GM12878 (cell line): ENCODE measurements around the gene PHLDB3. TPM values are rescaled to one million over a fixed set of nuclear protein-coding genes. Genes with fewer than 3 reads are reported as not detected.

Experiments used
- ATAC-seq: fragments of 200-7000 bp; cut with Tn5 transposase; 3 replicates; pipeline ENCODE4 v1.9.1; 2020; ENCODE audit warnings: mild to moderate bottlenecking, moderate library complexity
- BruUV-seq: library from RNA; stranded (reverse); fragments of 400-500 nt; replicated peaks from 2 replicates; lab custom pipeline; 2021; lab: Mats Ljungman, UMichigan
- CTCF ChIA-PET: fragments of 300-600 bp; sonication (Branson Sonifier 250); formaldehyde crosslinking; extraction: SDS; loops from one replicate; lab custom pipeline; 2021; ENCODE audit warnings: inconsistent platforms; lab: Yijun Ruan, JAX
- POLR2A ChIA-PET: fragments of 350-600 bp; formaldehyde crosslinking; extraction: SDS; loops from one replicate; lab custom pipeline; 2021; ENCODE audit warnings: inconsistent platforms; lab: Charles Lee
- RAD21 ChIA-PET: fragments of 300-600 bp; sonication (Branson Sonifier 250); formaldehyde crosslinking; loops from one replicate; lab custom pipeline; 2023; ENCODE audit warnings: antibody characterized with exemption; ENCODE audit not compliant: unreplicated experiment; lab: Charles Lee
- SMC1A ChIA-PET: fragments of 300-600 bp; sonication (Branson Sonifier 250); formaldehyde crosslinking; loops from one replicate; lab custom pipeline; 2023; ENCODE audit not compliant: unreplicated experiment, uncharacterized antibody; lab: Charles Lee
- DNase-seq: peaks from one replicate; pipeline ENCODE4 v3.0.0-alpha.2; 2011; ENCODE audit warnings: low read depth, low spot score
- FAIRE-seq: peaks from 3 replicates; lab custom pipeline; 2011; peaks lifted over from hg19 to GRCh38; lab: Jason Lieb, UNC
- H2AFZ ChIP-seq: 2 replicates; pipeline ENCODE4 v1.6.0; 2011; ENCODE audit warnings: low read depth, low read length, control low read depth; ENCODE audit not compliant: control insufficient read depth
- H3K27ac ChIP-seq: 2 replicates; pipeline ENCODE4 v1.5.1; 2011; ENCODE audit warnings: control low read depth; ENCODE audit not compliant: control insufficient read depth, insufficient read depth
- H3K27me3 ChIP-seq, 2 experiments: replicated peaks in 1 of 2; 2 replicates each; pipeline versions ENCODE4 v1.6.0 to v1.6.1; 2011; ENCODE audit warnings: low read length in 1 of 2; ENCODE audit not compliant: control insufficient read depth in 2 of 2, insufficient read depth in 2 of 2
- H3K36me3 ChIP-seq, 2 experiments: 2 replicates each; pipeline ENCODE4 v1.5.1; 2011; ENCODE audit warnings: low read length in 1 of 2; ENCODE audit not compliant: control insufficient read depth in 2 of 2, insufficient read depth in 2 of 2
- H3K4me1 ChIP-seq: 2 replicates; pipeline ENCODE4 v1.6.1; 2011; ENCODE audit warnings: mild to moderate bottlenecking, low read length, moderate library complexity, mixed read lengths; ENCODE audit not compliant: control insufficient read depth, insufficient read depth
- H3K4me2 ChIP-seq: 2 replicates; pipeline ENCODE4 v1.6.0; 2011; ENCODE audit warnings: control low read depth; ENCODE audit not compliant: control insufficient read depth, insufficient read depth
- H3K4me3 ChIP-seq: fragments of 200-600 bp; sonication (generic); 2 replicates; pipeline ENCODE4 v1.5.1; 2016
- H3K79me2 ChIP-seq: 2 replicates; pipeline ENCODE4 v1.6.0; 2011; ENCODE audit warnings: low read length; ENCODE audit not compliant: control insufficient read depth, insufficient read depth
- H3K9ac ChIP-seq: 2 replicates; pipeline ENCODE4 v1.8.0; 2011; ENCODE audit warnings: low read length, control low read depth, mixed read lengths; ENCODE audit not compliant: control insufficient read depth, insufficient read depth
- H3K9me3 ChIP-seq: replicated peaks from 3 replicates; pipeline ENCODE4 v1.5.1; 2011; ENCODE audit warnings: mild to moderate bottlenecking, low read length; ENCODE audit not compliant: control insufficient read depth, insufficient read depth
- H4K20me1 ChIP-seq: 2 replicates; pipeline ENCODE4 v1.6.0; 2011; ENCODE audit not compliant: control insufficient read depth, insufficient read depth
- BHLHE40 ChIP-seq, 2 experiments: fragments of 450-650 bp in 1 of 2; IDR thresholded peaks; 2 replicates each; pipeline ENCODE4 v1.6.1; 2011 to 2017; ENCODE audit warnings: low read depth in 2 of 2, borderline replicate concordance in 1 of 2, improper control_type of control experiment in 1 of 2, low read length in 1 of 2, mild to moderate bottlenecking in 1 of 2
- CBX5 ChIP-seq: sonication (generic); IDR thresholded peaks from 2 replicates; pipeline ENCODE4 v1.6.1; 2016; ENCODE audit warnings: low read depth, moderate library complexity, mild to moderate bottlenecking, inconsistent platforms
- HDAC6 ChIP-seq: fragments of 200-600 bp; sonication (generic); IDR thresholded peaks from one replicate; pipeline ENCODE4 v1.8.0; 2017; ENCODE audit warnings: antibody characterized with exemption; ENCODE audit not compliant: unreplicated experiment
- KLF5 ChIP-seq: fragments of 450-650 bp; IDR thresholded peaks from 2 replicates; pipeline ENCODE4 v1.6.1; 2014; ENCODE audit warnings: mild to moderate bottlenecking; ENCODE audit not compliant: partially characterized antibody
- MEF2B ChIP-seq: fragments of 450-650 bp; IDR thresholded peaks from 2 replicates; pipeline ENCODE4 v1.6.1; 2018; ENCODE audit warnings: mild to moderate bottlenecking, moderate library complexity; ENCODE audit not compliant: partially characterized antibody, poor library complexity, severe bottlenecking
- PKNOX1 ChIP-seq: fragments of 450-650 bp; IDR thresholded peaks from 2 replicates; pipeline ENCODE4 v1.6.1; 2016; ENCODE audit warnings: mild to moderate bottlenecking
- ZBED1 ChIP-seq: IDR thresholded peaks from 2 replicates; pipeline ENCODE4 v1.6.1; 2016; ENCODE audit warnings: borderline replicate concordance
- ZSCAN29 ChIP-seq: fragments of 450-650 bp; IDR thresholded peaks from 2 replicates; pipeline ENCODE4 v1.6.1; 2017; ENCODE audit warnings: mild to moderate bottlenecking, moderate library complexity
- ZZZ3 ChIP-seq: IDR thresholded peaks from 2 replicates; pipeline ENCODE4 v1.6.1; 2011; ENCODE audit warnings: low read depth; ENCODE audit not compliant: control insufficient read depth, insufficient read length
- WGBS: methylation state at CpG from one replicate; pipeline ENCODE4 v1.1.6; 2016; ENCODE audit warnings: low lambda C conversion rate; ENCODE audit not compliant: insufficient replicate concordance, insufficient coverage; ENCODE audit errors: missing lambda C conversion rate; 5-methylcytosine and 5-hydroxymethylcytosine counted together
- in situ Hi-C: fragments of 300-500 bp; cut with MboI; formaldehyde crosslinking; loops from 9 replicates; pipeline ENCODE4 v1.14.3; 2018; ENCODE audit warnings: mixed read lengths
- intact Hi-C: fragments of 100-400 bp; cut with micrococcal nuclease; formaldehyde crosslinking; loops from one replicate; pipeline ENCODE4 v1.14.2; 2022; ENCODE audit not compliant: unreplicated experiment
- polyA plus RNA-seq, 11 experiments: library from polyadenylated mRNA; depleted of rRNA in 4 of 11; unstranded in 6 of 11; stranded (reverse) in 5 of 11; fragments of >200 nt; fragmentation: Nextera tagmentation in 4 of 11; fragmentation: Illumina TruSeq in 1 of 11; extraction: Ambion mirVana in 4 of 11; extraction: Trizol in 1 of 11; gene quantifications; 1 replicate in 1 of 11; 2 replicates in 10 of 11; pipeline versions ENCODE4 v1.2.1 to v1.2.3, GENCODE V29; 2011 to 2016; ENCODE audit warnings: inconsistent platforms in 2 of 11, missing spikeins in 2 of 11, low read depth in 1 of 11
- total RNA-seq, 4 experiments: library from RNA; depleted of rRNA in 3 of 4; stranded (reverse); fragments of >200 nt in 3 of 4; fragmentation: Illumina TruSeq in 1 of 4; extraction: Trizol in 1 of 4; gene quantifications; 2 replicates each; pipeline versions ENCODE4 v1.2.1 to v1.2.3, GENCODE V29; 2013 to 2021
- TF ChIP-seq, protein P1 (sequence below): IDR thresholded peaks from 2 replicates; pipeline ENCODE4 v1.6.1; 2012; ENCODE audit warnings: mild to moderate bottlenecking, low read depth, low read length

Gene PHLDB3
- total and polyA plus RNA-seq, 10 of the 15 experiments (the other 5 are each of a cell fraction or from before 2014, with no cell fraction given) = 0.13 to 13.0 (median 5.5) TPM

DNA sequence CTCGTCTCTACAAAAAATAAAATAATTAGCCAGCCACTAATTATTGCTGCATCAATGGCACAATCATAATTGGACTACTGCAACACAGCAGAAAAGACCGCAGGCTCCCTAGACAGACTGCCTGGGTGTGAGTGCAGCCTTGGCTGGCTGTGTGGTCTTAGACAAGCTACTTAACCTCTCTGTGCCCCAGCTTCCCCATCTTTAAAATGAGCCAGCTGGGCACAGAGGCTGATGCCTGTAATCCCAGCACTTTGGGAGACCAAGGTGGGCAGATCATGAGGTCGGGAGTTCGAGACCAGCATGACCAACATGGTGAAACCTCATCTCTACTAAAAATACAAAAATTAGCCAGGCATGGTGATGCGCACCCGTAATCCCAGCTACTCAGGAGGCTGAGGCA is 70.9 kb downstream of the PHLDB3 start (continued):
- TF ChIP-seq, protein P1, sequence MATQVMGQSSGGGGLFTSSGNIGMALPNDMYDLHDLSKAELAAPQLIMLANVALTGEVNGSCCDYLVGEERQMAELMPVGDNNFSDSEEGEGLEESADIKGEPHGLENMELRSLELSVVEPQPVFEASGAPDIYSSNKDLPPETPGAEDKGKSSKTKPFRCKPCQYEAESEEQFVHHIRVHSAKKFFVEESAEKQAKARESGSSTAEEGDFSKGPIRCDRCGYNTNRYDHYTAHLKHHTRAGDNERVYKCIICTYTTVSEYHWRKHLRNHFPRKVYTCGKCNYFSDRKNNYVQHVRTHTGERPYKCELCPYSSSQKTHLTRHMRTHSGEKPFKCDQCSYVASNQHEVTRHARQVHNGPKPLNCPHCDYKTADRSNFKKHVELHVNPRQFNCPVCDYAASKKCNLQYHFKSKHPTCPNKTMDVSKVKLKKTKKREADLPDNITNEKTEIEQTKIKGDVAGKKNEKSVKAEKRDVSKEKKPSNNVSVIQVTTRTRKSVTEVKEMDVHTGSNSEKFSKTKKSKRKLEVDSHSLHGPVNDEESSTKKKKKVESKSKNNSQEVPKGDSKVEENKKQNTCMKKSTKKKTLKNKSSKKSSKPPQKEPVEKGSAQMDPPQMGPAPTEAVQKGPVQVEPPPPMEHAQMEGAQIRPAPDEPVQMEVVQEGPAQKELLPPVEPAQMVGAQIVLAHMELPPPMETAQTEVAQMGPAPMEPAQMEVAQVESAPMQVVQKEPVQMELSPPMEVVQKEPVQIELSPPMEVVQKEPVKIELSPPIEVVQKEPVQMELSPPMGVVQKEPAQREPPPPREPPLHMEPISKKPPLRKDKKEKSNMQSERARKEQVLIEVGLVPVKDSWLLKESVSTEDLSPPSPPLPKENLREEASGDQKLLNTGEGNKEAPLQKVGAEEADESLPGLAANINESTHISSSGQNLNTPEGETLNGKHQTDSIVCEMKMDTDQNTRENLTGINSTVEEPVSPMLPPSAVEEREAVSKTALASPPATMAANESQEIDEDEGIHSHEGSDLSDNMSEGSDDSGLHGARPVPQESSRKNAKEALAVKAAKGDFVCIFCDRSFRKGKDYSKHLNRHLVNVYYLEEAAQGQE = no peak
- TF ChIP-seq KLF5 (no peak), HDAC6 (no peak), ZSCAN29 (no peak), CBX5 (no peak)

DNA sequence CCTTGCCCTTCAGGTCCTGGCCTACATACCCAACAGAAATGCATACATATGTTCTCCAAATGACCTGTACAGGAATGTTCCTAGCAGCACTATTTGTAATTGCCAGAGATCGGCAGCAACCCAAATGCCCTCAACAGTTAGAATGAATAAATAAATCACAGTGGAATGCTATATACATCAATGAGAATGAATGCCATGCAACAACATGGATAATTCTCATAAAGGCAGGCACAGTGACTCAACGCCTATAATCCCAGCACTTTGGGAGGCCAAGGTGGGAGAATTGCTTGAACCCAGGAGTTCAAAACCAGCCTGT is 71.2 kb downstream of the PHLDB3 start:
- ATAC-seq = no peak
- Histone ChIP-seq H3K4me2 (no peak overlapping the region), H3K27ac (no peak overlapping the region), H3K9ac (no peak overlapping the region), H4K20me1 (no peaks in the 10 kb centered on the region), H3K36me3 (no peaks in the 10 kb centered on the region), H3K4me1 (no peaks in the 10 kb centered on the region), H3K27me3 (no peaks in the 10 kb centered on the region)
- ChIA-PET CTCF (interaction anchor here (1.2 to 5.1 kb wide), 6 partner anchors 10 to 90 kb away, joined by 3 to 65 read pairs (median 10); no protein-coding TSS in a partner anchor), POLR2A (no interaction called here)
- in situ Hi-C loops = no loop called here
- TF ChIP-seq ZBED1 (no peak), PKNOX1 (no peak), BHLHE40 (IDR thresholded peaks at IDR 0.05; ENCODE audit: borderline replicate concordance in 1 of 2, low read depth in 2 of 2, low read length in 1 of 2) (no peak), MEF2B (no peak), ZZZ3 (no peak)
- TF ChIP-seq, all 136 proteins: peak for 0
- intact Hi-C loops = no loop called here
- Histone ChIP-seq H3K4me3 (no peak overlapping the region), H3K9me3 (no peaks in the 10 kb centered on the region), H3K79me2 (no peaks in the 10 kb centered on the region), H2AFZ (no peak overlapping the region)
- RAD21 ChIA-PET = interaction anchor here (1.4 to 2.1 kb wide), 3 partner anchors 14 to 161 kb away, joined by 5 to 15 read pairs (median 8); no protein-coding TSS in a partner anchor
- WGBS = 83% methylated on average over 2 of the region's 2 CpGs
- SMC1A ChIA-PET = interaction anchor here (1.2 kb wide), 1 partner anchor 162 kb away, joined by 6 read pairs; the partner anchor contains the start of genes IRGQ and ZNF576
- FAIRE-seq (no peak), DNase-seq (no peak)
- BruUV-seq = no TSS peak
